ENCODE results near the gene CAVIN2.

GRCh38 chr2:191895195-191895594 lies 48.3 kb upstream of the CAVIN2 start:
- no peak for TF ChIP-seq CTCF (IDR thresholded peaks at IDR 0.05)
- TF ChIP-seq POLR2A (IDR thresholded peaks at IDR 0.05), result no peak
- TF ChIP-seq POLR2AphosphoS5 (IDR thresholded peaks at IDR 0.05), result no peak
